ENCODE measurements around the gene DNAI2.

DNAI2 gene

GRCh38 chr17:74329378-74329777, 55.3 kb downstream of the DNAI2 start:
- TF ChIP-seq CTCF (IDR thresholded peaks at IDR 0.05; ENCODE audit: insufficient read depth, low read depth, low read length, missing control alignments), result no peak
- DNase-seq (ENCODE audit: low read depth), result no peak
- no peak overlapping the region for H3K4me3 ChIP-seq (ENCODE audit: low read depth, low read length)

GRCh38 chr17:74330446-74330845, 56.4 kb downstream of the DNAI2 start:
- no peak for TF ChIP-seq CTCF (IDR thresholded peaks at IDR 0.05; ENCODE audit: insufficient read depth, low read depth, low read length, missing control alignments)

GRCh38 chr17:74332017-74332650, 58.1 kb downstream of the DNAI2 start:
- H3K4me3 ChIP-seq (ENCODE audit: low read depth, low read length), result no peak overlapping the region
- TF ChIP-seq CTCF (IDR thresholded peaks at IDR 0.05; ENCODE audit: insufficient read depth, low read depth, low read length, missing control alignments), result no peak
- no peak for DNase-seq (ENCODE audit: low read depth)

More at GRCh38 chr17:74330446-74330845, 56.4 kb downstream of the DNAI2 start:
- no peak for DNase-seq (ENCODE audit: low read depth)
- H3K4me3 ChIP-seq (ENCODE audit: low read depth, low read length), result no peak overlapping the region

- DNase-seq (ENCODE audit: low read depth), result no peak
- TF ChIP-seq CTCF (IDR thresholded peaks at IDR 0.05; ENCODE audit: insufficient read depth, low read depth, low read length, missing control alignments), result no peak
- no peak overlapping the region for H3K4me3 ChIP-seq (ENCODE audit: low read depth, low read length)
Observed at GRCh38 chr17:74332763-74333283, 58.8 kb downstream of the DNAI2 start.

- no peak overlapping the region for H3K4me3 ChIP-seq (ENCODE audit: low read depth, low read length)
- peak; percentile 10 for DNase-seq (ENCODE audit: low read depth)
- no peak for TF ChIP-seq CTCF (IDR thresholded peaks at IDR 0.05; ENCODE audit: insufficient read depth, low read depth, low read length, missing control alignments)
Observed at GRCh38 chr17:74334393-74335039, 60.5 kb downstream of the DNAI2 start.

GRCh38 chr17:74335529-74336062, 61.6 kb downstream of the DNAI2 start:
- DNase-seq (ENCODE audit: low read depth), result no peak
- no peak for TF ChIP-seq CTCF (IDR thresholded peaks at IDR 0.05; ENCODE audit: insufficient read depth, low read depth, low read length, missing control alignments)

More at GRCh38 chr17:74335529-74336062, 61.6 kb downstream of the DNAI2 start:
- H3K4me3 ChIP-seq (ENCODE audit: low read depth, low read length), result no peak overlapping the region

Data from GM12865 (cell line).